Neural cell (in vitro differentiated cells): ENCODE measurements around the gene ARSI.

ENCODE experiments used
- EP300 ChIP-seq: fragments of 450-650 bp; conservative IDR thresholded peaks from 2 replicates; pipeline ENCODE4 v1.6.1; 2014; ENCODE audit warnings: antibody characterized with exemption, mild to moderate bottlenecking, moderate library complexity; ENCODE audit not compliant: poor library complexity, severe bottlenecking
- MXI1 ChIP-seq: fragments of 450-650 bp; conservative IDR thresholded peaks from 2 replicates; pipeline ENCODE4 v1.6.1; 2014; ENCODE audit warnings: antibody characterized with exemption, mild to moderate bottlenecking; ENCODE audit not compliant: poor library complexity, severe bottlenecking
- POLR2AphosphoS5 ChIP-seq: IDR thresholded peaks from 2 replicates; pipeline ENCODE4 v1.6.1; 2012
- SMC3 ChIP-seq: fragments of 450-650 bp; conservative IDR thresholded peaks from 2 replicates; pipeline ENCODE4 v1.6.1; 2014; ENCODE audit warnings: antibody characterized with exemption, mild to moderate bottlenecking, moderate library complexity; ENCODE audit not compliant: poor library complexity
- TAF1 ChIP-seq: IDR thresholded peaks from 2 replicates; pipeline ENCODE4 v1.6.1; 2012; ENCODE audit warnings: low read depth
- TF ChIP-seq, protein P1 (sequence below): fragments of 450-650 bp; IDR thresholded peaks from 2 replicates; pipeline ENCODE4 v1.5.1; 2014; ENCODE audit warnings: antibody characterized with exemption, mild to moderate bottlenecking, moderate library complexity; ENCODE audit not compliant: poor library complexity, severe bottlenecking

DNA sequence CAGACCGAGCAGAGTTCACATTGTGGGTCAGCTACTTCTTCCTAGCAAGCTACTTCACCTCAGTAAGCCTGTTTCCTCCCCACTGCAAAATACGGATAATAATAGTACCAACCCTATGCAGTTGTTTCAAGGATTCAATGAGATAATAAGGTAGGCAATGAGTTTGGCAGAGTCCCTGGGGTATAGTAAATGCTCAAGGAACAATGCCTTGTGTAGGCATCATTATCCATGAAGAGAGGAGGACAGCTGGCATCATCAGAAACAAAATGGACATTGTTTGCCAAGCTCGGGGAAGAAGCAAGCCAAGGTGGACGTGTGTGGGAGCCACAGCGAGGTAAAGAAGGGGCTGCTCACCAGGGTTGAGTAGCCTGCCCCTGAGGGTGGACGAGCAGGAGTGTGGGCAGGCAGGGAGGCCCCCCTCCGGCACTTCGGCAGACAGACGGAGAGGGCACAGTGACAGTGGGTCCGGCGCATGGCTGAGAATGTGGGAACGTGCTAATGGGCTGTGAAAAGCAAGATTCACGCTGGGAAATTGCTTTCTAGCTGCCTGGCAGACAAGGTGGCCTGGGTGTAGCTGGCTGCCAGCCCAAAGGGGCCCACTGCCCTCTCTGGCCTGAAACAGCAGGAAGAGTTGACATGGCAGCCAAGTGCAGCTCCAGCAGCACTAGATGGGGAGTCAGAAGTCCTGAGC lies 23.2 kb downstream of the ARSI start:
- TF ChIP-seq, protein P1, sequence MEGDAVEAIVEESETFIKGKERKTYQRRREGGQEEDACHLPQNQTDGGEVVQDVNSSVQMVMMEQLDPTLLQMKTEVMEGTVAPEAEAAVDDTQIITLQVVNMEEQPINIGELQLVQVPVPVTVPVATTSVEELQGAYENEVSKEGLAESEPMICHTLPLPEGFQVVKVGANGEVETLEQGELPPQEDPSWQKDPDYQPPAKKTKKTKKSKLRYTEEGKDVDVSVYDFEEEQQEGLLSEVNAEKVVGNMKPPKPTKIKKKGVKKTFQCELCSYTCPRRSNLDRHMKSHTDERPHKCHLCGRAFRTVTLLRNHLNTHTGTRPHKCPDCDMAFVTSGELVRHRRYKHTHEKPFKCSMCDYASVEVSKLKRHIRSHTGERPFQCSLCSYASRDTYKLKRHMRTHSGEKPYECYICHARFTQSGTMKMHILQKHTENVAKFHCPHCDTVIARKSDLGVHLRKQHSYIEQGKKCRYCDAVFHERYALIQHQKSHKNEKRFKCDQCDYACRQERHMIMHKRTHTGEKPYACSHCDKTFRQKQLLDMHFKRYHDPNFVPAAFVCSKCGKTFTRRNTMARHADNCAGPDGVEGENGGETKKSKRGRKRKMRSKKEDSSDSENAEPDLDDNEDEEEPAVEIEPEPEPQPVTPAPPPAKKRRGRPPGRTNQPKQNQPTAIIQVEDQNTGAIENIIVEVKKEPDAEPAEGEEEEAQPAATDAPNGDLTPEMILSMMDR = no peak
- no peak for TF ChIP-seq EP300
- no peak for TF ChIP-seq TAF1
- no peak for TF ChIP-seq POLR2AphosphoS5
- no peak for TF ChIP-seq SMC3
- TF ChIP-seq MXI1 = no peak
